Bronchial epithelial cell (primary cell): ENCODE results near the gene OPN1SW. TPM values are rescaled to one million over a fixed set of nuclear protein-coding genes. Genes with fewer than 3 reads are reported as not detected.

Experiments used
- DNase-seq: peaks from one replicate; pipeline ENCODE4 v3.0.0-alpha.2; 2010; ENCODE audit warnings: low read depth
- FAIRE-seq: peaks from 2 replicates; lab custom pipeline; 2011; peaks lifted over from hg19 to GRCh38; lab: Jason Lieb, UNC
- H3K27me3 ChIP-seq: 2 replicates; pipeline ENCODE4 v1.5.1; 2011; ENCODE audit warnings: low read length; ENCODE audit not compliant: control insufficient read depth, insufficient read depth
- H3K36me3 ChIP-seq: 2 replicates; pipeline ENCODE4 v1.5.1; 2011; ENCODE audit warnings: low read length; ENCODE audit not compliant: control insufficient read depth, insufficient read depth
- H3K4me3 ChIP-seq: 2 replicates; pipeline ENCODE4 v1.5.1; 2011; ENCODE audit warnings: mild to moderate bottlenecking, low read depth, low read length, control low read depth
- CTCF ChIP-seq: IDR thresholded peaks from 2 replicates; pipeline ENCODE4 v1.5.1; 2011; ENCODE audit warnings: mild to moderate bottlenecking, moderate library complexity, low read length, control low read depth, inconsistent platforms; ENCODE audit not compliant: insufficient read depth, severe bottlenecking
- total RNA-seq: library from RNA; depleted of rRNA; stranded (reverse); fragments of >200 nt; gene quantifications from 2 replicates; pipeline ENCODE4 v1.2.1, GENCODE V29; 2014

The OPN1SW gene
- total RNA-seq, 1 donor from 2014 or later = not detected

DNA sequence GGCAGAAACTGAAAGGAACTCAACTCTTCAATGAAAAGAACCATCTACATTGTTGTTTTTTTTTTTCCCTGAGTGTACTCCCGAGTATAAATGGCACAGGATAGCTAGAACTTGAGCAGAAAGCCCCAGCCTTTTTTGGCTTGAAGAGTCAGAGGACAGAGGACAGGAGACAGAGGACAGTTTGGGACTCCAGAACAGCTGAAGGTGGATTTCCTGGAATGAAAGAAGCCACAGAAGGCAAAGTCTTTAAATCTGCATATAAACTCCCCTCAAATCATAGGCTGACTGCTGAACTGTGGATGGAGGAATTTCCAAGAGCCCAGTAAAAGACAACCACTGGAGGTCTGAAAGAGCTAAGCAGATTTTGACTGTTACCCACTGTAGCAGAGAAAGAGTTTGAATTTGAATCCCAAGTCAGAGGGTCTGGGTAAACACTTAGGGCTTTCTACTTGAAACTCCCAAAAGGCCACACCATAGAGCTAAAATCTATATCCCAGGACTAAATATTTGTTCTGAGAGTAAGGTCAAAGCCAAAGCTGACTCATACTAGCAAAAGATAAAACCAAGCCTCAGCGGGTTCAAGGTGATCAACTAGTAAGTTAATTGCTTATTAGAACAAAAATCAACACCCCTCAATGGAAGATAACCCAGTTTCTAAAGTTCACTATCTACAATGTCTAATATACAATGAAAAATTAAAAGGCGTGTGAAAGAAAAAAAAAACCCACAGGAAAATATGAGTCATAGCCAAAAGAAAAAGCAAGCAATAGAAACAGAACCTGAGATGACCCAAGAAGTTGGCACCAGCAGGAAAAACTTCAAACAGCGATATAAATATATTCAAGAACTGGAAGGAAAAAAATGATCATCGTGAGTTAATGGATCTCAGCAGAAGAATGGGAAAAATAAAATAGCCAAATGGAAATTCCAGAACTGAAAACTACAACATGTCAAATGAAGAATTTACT is 1.8 kb upstream of the OPN1SW start:
- Histone ChIP-seq H3K4me3 (no peak overlapping the region), H3K27me3 (no peaks in the 10 kb centered on the region), H3K36me3 (no peaks in the 10 kb centered on the region)
- TF ChIP-seq CTCF = no peak
- DNase-seq = no peak
- no peak for FAIRE-seq

GRCh38 chr7:128774921-128775320 is 673 bp downstream of the OPN1SW start:
- peaks cover 4% of the 10 kb centered on the region for H3K36me3 ChIP-seq
- FAIRE-seq (no peak), DNase-seq (no peak)
- TF ChIP-seq CTCF = no peak
- H3K27me3 ChIP-seq = no peaks in the 10 kb centered on the region
- no peak overlapping the region for H3K4me3 ChIP-seq

GRCh38 chr7:128774029-128774689 is 1.4 kb downstream of the OPN1SW start:
- no peak for FAIRE-seq
- no peaks in the 10 kb centered on the region for H3K27me3 ChIP-seq
- no peak overlapping the region for H3K4me3 ChIP-seq
- no peak for DNase-seq
- peaks cover 4% of the 10 kb centered on the region for H3K36me3 ChIP-seq
- no peak for TF ChIP-seq CTCF

DNA sequence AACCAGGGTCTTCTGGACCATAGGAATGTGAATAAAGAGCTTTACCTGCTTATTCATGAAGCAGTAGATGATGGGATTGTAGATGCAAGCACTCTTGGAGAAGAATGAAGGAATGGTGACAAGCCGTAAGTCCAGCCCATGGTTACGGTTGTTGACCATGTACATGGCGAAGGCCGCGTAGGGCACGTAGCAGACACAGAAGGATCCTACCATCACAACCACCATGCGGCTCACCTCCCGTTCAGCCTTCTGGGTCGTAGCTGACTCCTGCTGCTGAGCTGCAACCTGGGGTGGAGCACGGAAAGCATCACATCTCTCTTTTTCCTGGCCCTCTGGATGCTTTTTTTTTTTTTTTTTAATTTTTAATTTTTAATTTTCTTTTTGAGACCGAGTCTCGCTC is 2.0 kb downstream of the OPN1SW start:
- H3K36me3 ChIP-seq = peaks cover 5% of the 10 kb centered on the region
- no peak for FAIRE-seq
- TF ChIP-seq CTCF = no peak
- H3K4me3 ChIP-seq = no peak overlapping the region
- H3K27me3 ChIP-seq = no peaks in the 10 kb centered on the region
- DNase-seq = no peak

- FAIRE-seq (no peak), DNase-seq (no peak)
- H3K4me3 ChIP-seq = no peak overlapping the region
- TF ChIP-seq CTCF = no peak
- peaks cover 11% of the 10 kb centered on the region for H3K36me3 ChIP-seq
- H3K27me3 ChIP-seq = no peaks in the 10 kb centered on the region
Measured at GRCh38 chr7:128770233-128770632, 5.4 kb downstream of the OPN1SW start.
